DOHH2 (cell line): ENCODE measurements around the gene CNDP1.

ENCODE experiments used
- CTCF ChIP-seq: fragments of 200-600 bp; sonication (generic); IDR thresholded peaks from one replicate; pipeline ENCODE4 v1.5.1; 2014; ENCODE audit warnings: antibody characterized with exemption, mild to moderate bottlenecking, low read depth, low read length; ENCODE audit not compliant: poor library complexity, severe bottlenecking
- EZH2phosphoT487 ChIP-seq: fragments of 200-600 bp; sonication (generic); IDR thresholded peaks from 2 replicates; pipeline ENCODE4 v1.6.1; 2017; ENCODE audit warnings: borderline replicate concordance, mild to moderate bottlenecking, antibody characterized with exemption, low read length, moderate library complexity, mixed read lengths

GRCh38 chr18:74508366-74508765 is 25.9 kb upstream of the CNDP1 start:
- TF ChIP-seq CTCF (no peak), EZH2phosphoT487 (no peak)
